Lung (tissue), 12 donors: ENCODE results near the gene TYSND1. TPM values are rescaled to one million over a fixed set of nuclear protein-coding genes. Genes with fewer than 3 reads are reported as not detected.

ENCODE experiments used
- ATAC-seq: fragments of 200-7000 bp; cut with Tn5 transposase; one replicate; pipeline ENCODE4 v1.9.1; 2020; ENCODE audit warnings: moderate number of reproducible peaks; ENCODE audit not compliant: insufficient read depth, low FRiP score
- DNase-seq, 3 donors: peaks; one replicate each; pipeline ENCODE4 v3.0.0-alpha.2; 2013 to 2017
- H3K27ac ChIP-seq, 2 donors: one replicate each; pipeline ENCODE4 v1.5.1; 2013; ENCODE audit warnings: mild to moderate bottlenecking in 2 of 2, moderate library complexity in 2 of 2, control low read depth in 1 of 2, inconsistent platforms in 1 of 2, low read depth in 1 of 2, low read length in 1 of 2
- H3K27me3 ChIP-seq, 3 donors: one replicate each; pipeline ENCODE4 v1.5.1; 2013; ENCODE audit warnings: low read length in 2 of 3; ENCODE audit not compliant: control insufficient read depth in 3 of 3, insufficient read depth in 3 of 3
- H3K36me3 ChIP-seq, 4 donors: one replicate each; pipeline ENCODE4 v1.5.1; 2013; ENCODE audit warnings: low read length in 4 of 4, mild to moderate bottlenecking in 1 of 4, moderate library complexity in 1 of 4; ENCODE audit not compliant: control insufficient read depth in 4 of 4, insufficient read depth in 4 of 4
- H3K4me1 ChIP-seq, 5 donors: one replicate each; pipeline ENCODE4 v1.5.1; 2013; ENCODE audit warnings: low read length in 5 of 5, mild to moderate bottlenecking in 2 of 5, moderate library complexity in 1 of 5; ENCODE audit not compliant: control insufficient read depth in 5 of 5, insufficient read depth in 5 of 5
- H3K4me3 ChIP-seq: one replicate; pipeline ENCODE4 v1.5.1; 2013; ENCODE audit warnings: mild to moderate bottlenecking, control low read depth, moderate library complexity
- H3K9ac ChIP-seq, 2 donors: one replicate each; pipeline ENCODE4 v1.5.1; 2013; ENCODE audit warnings: low read length in 2 of 2, control low read depth in 1 of 2; ENCODE audit not compliant: insufficient read depth in 1 of 2
- H3K9me3 ChIP-seq, 4 donors: one replicate each; pipeline ENCODE4 v1.5.1; 2013; ENCODE audit warnings: low read length in 3 of 4, mild to moderate bottlenecking in 1 of 4, moderate library complexity in 1 of 4; ENCODE audit not compliant: control insufficient read depth in 4 of 4, insufficient read depth in 3 of 4
- CTCF ChIP-seq: IDR thresholded peaks from 2 replicates; pipeline ENCODE4 v1.5.1; 2012; ENCODE audit warnings: mild to moderate bottlenecking; ENCODE audit errors: control extremely low read depth, extremely low read depth
- WGBS, 2 donors: extraction: QIAGEN DNeasy Blood & Tissue Kit; methylation state at CpG; one replicate each; pipeline ENCODE4 v1.1.7; 2013; 5-methylcytosine and 5-hydroxymethylcytosine counted together
- polyA plus RNA-seq, 2 donors: library from polyadenylated mRNA; stranded (reverse); fragments of 200-250 nt; gene quantifications; one replicate each; pipeline ENCODE4 v1.2.1, GENCODE V29; 2013
- total RNA-seq, 2 donors: library from RNA; depleted of rRNA in 1 of 2; stranded (reverse); fragments of >200 nt in 1 of 2; gene quantifications; one replicate each; pipeline ENCODE4 v1.2.1, GENCODE V29; 2014 to 2021
- donor health status: control.
- donor health status: control.
- donor health status: Bipolar disorder and iron deficiency.
- donor health status: healthy.
- donor health status: DM: yes; HTN: yes; CAD: no.

TYSND1 gene
- total and polyA plus RNA-seq, 4 donors, result 7.5 to 14.9 (median 9.9) TPM

DNA sequence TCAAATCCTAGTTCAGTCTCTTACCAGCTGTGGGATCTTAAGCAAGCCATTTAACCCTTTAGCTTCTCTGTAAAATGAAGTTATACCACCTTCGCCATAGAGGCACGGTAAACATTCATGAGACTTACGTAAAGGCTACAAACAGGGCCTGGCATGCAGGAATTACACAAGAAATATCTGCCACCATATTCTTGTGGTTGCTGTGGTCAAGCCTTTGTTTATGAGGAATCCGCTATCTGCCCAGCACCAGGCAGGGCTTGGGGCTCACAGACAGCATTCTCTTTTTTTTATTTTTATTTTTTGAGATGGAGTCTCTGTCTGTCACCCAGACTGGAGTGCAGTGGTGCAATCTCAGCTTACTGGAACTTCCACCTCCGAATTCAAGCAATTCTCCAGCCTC is 23.8 kb downstream of the TYSND1 start:
- Histone ChIP-seq H3K27me3 (no peaks in the 10 kb centered on the region), H3K4me3 (no peak overlapping the region), H3K27ac (no peak overlapping the region), H3K9me3 (no peaks in the 10 kb centered on the region), H3K36me3 (peaks cover 0 to 22% (median 2%) of the 10 kb centered on the region in 4 donors), H3K4me1 (no peaks in the 10 kb centered on the region), H3K9ac (no peak overlapping the region)
- no peak for TF ChIP-seq CTCF
- no peak for ATAC-seq
- 43 to 81% methylated on average over 5 of the region's 5 CpGs for WGBS, 2 donors
- no peak for DNase-seq

DNA sequence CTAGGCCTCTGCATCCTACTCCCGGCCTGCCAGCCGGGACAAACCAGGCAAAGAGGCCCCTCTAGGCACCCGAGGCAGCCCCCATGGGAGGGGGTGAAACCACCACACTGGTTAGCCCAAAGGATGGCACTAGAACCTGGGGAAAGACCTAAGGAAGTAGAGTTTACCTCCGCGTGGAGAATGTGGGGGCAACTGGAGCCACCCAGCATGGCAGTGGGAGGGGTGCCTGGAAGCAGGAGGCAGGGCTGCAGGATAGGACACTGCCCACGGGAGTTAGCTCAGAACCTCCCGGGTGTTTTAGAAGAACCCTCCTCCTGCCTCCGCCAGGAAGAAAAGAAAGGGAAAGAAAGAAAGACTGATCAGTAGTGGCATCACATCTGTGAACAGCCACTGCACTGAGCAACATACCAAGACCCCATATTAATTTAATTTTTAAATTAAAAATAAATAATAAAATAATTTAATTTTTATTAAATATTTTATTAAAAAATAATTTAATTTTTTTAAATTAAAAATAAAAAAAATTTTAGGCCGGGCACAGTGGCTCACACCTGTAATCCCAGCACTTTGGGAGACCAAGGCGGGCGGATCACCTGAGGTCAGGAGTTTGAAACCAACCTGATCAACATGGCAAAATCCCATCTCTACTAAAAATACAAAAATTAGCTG is 25.1 kb downstream of the TYSND1 start:
- H3K27ac ChIP-seq, result no peak overlapping the region
- H3K9ac ChIP-seq, result no peak overlapping the region
- WGBS, 2 donors, result 95 to 97% methylated on average over 11 of the region's 11 CpGs
- TF ChIP-seq CTCF, result no peak
- H3K4me3 ChIP-seq, result no peak overlapping the region
- no peak for DNase-seq
- no peaks in the 10 kb centered on the region for H3K4me1 ChIP-seq
- ATAC-seq, result no peak
- no peaks in the 10 kb centered on the region for H3K9me3 ChIP-seq
- H3K36me3 ChIP-seq, result peaks cover 0 to 25% (median 4%) of the 10 kb centered on the region in 4 donors
- H3K27me3 ChIP-seq, result no peaks in the 10 kb centered on the region

GRCh38 chr10:70120417-70120816 is 26.1 kb downstream of the TYSND1 start:
- Histone ChIP-seq H3K27me3 (no peaks in the 10 kb centered on the region), H3K4me3 (no peak overlapping the region), H3K27ac (no peak overlapping the region), H3K9me3 (no peaks in the 10 kb centered on the region), H3K4me1 (no peaks in the 10 kb centered on the region), H3K36me3 (peaks cover 0 to 25% (median 4%) of the 10 kb centered on the region in 4 donors), H3K9ac (no peak overlapping the region)
- WGBS, 2 donors, result 93 to 95% methylated on average over 6 of the region's 6 CpGs
- no peak for TF ChIP-seq CTCF
- DNase-seq, result no peak
- ATAC-seq, result no peak

DNA sequence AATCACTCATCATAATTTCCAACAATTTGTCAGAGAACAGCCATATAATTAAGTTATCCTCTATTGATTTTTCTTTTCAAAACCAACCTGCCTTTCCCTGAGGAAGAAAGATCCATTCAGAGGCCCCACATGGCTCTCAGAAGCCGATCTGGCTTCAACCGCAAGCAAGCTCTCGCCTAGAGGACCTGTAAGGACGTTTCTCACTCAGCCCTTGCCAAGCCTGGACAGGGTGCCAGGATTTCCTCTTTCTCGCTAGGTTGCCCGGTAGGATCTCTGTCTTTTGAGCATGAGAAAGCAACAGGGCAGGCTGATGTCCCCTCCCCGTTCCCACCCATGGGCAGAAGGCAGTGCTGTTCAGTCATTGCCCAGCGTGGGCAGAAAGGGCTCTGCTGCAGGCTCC is 26.9 kb downstream of the TYSND1 start:
- TF ChIP-seq CTCF, result no peak
- no peak overlapping the region for H3K9ac ChIP-seq
- no peak overlapping the region for H3K27ac ChIP-seq
- no peaks in the 10 kb centered on the region for H3K4me1 ChIP-seq
- no peaks in the 10 kb centered on the region for H3K27me3 ChIP-seq
- WGBS, 2 donors, result 78 to 83% methylated on average over 8 of the region's 8 CpGs
- ATAC-seq, result no peak
- peaks cover 0 to 29% (median 4%) of the 10 kb centered on the region in 4 donors for H3K36me3 ChIP-seq
- H3K9me3 ChIP-seq, result no peaks in the 10 kb centered on the region
- no peak for DNase-seq
- H3K4me3 ChIP-seq, result no peak overlapping the region
